GM12878 (cell line): Measurements from ENCODE around the gene CFAP99. TPM values are rescaled to one million over a fixed set of nuclear protein-coding genes. Genes with fewer than 3 reads are reported as not detected.

ENCODE experiments used
- BACH1 ChIP-seq: fragments of 450-650 bp; IDR thresholded peaks from 2 replicates; pipeline ENCODE4 v1.6.1; 2017; ENCODE audit warnings: mild to moderate bottlenecking, borderline replicate concordance
- BCL11A ChIP-seq: IDR thresholded peaks from 2 replicates; pipeline ENCODE4 v1.6.1; 2011; ENCODE audit warnings: low read depth, low read length
- BHLHE40 ChIP-seq, 2 experiments: fragments of 450-650 bp in 1 of 2; IDR thresholded peaks; 2 replicates each; pipeline ENCODE4 v1.6.1; 2011 to 2017; ENCODE audit warnings: low read depth in 2 of 2, borderline replicate concordance in 1 of 2, improper control_type of control experiment in 1 of 2, low read length in 1 of 2, mild to moderate bottlenecking in 1 of 2
- CTCF ChIP-seq, 3 experiments: IDR thresholded peaks in 2 of 3; conservative IDR thresholded peaks in 1 of 3; 2 replicates each; pipeline ENCODE4 v1.5.1; 2011; ENCODE audit warnings: low read depth in 3 of 3, low read length in 3 of 3, mild to moderate bottlenecking in 3 of 3, control low read depth in 2 of 3, moderate library complexity in 2 of 3, inconsistent platforms in 1 of 3, mixed read lengths in 1 of 3; ENCODE audit not compliant: control insufficient read depth in 2 of 3, insufficient read depth in 1 of 3; ENCODE audit errors: extremely low read depth in 1 of 3
- E2F4 ChIP-seq: IDR thresholded peaks from 2 replicates; pipeline ENCODE4 v1.6.1; 2012; ENCODE audit warnings: low read depth, low read length, improper control_type of control experiment
- GABPA ChIP-seq: IDR thresholded peaks from 2 replicates; pipeline ENCODE4 v1.6.1; 2014; ENCODE audit warnings: antibody characterized with exemption, low read depth, mild to moderate bottlenecking, inconsistent platforms
- HCFC1 ChIP-seq: fragments of 150-350 bp; IDR thresholded peaks from 2 replicates; pipeline ENCODE4 v1.6.1; 2014; ENCODE audit warnings: low read length
- IKZF1 ChIP-seq: fragments of 450-650 bp; conservative IDR thresholded peaks from 2 replicates; pipeline ENCODE4 v1.6.1; 2017; ENCODE audit warnings: antibody characterized with exemption, mild to moderate bottlenecking
- JUNB ChIP-seq: IDR thresholded peaks from 2 replicates; pipeline ENCODE4 v1.6.1; 2016; ENCODE audit warnings: antibody characterized with exemption, mild to moderate bottlenecking
- KAT2A ChIP-seq: conservative IDR thresholded peaks from 2 replicates; pipeline ENCODE4 v1.6.1; 2011; ENCODE audit warnings: low read depth, low read length; ENCODE audit not compliant: control insufficient read depth
- POLR2AphosphoS5 ChIP-seq: IDR thresholded peaks from 2 replicates; pipeline ENCODE4 v1.6.1; 2011; ENCODE audit warnings: mild to moderate bottlenecking, low read length, inconsistent platforms
- POU2F2 ChIP-seq: IDR thresholded peaks from 3 replicates; pipeline ENCODE4 v1.6.1; 2011; ENCODE audit warnings: low read depth, mild to moderate bottlenecking, low read length, borderline replicate concordance
- PRDM15 ChIP-seq: fragments of 450-650 bp; formaldehyde crosslinking; IDR thresholded peaks from 2 replicates; pipeline ENCODE4 v1.4.0; 2020; ENCODE audit warnings: mild to moderate bottlenecking, moderate library complexity
- RBBP5 ChIP-seq: fragments of 200-600 bp; sonication (generic); conservative IDR thresholded peaks from 2 replicates; pipeline ENCODE4 v1.6.1; 2016
- RELA ChIP-seq: fragments of 450-650 bp; IDR thresholded peaks from 2 replicates; pipeline ENCODE4 v1.8.0; 2014; ENCODE audit warnings: borderline replicate concordance; ENCODE audit not compliant: partially characterized antibody
- RELB ChIP-seq: fragments of 450-650 bp; IDR thresholded peaks from 2 replicates; pipeline ENCODE4 v1.6.1; 2017; ENCODE audit warnings: low read depth, mild to moderate bottlenecking, moderate library complexity
- SMAD1 ChIP-seq: fragments of 450-650 bp; IDR thresholded peaks from 2 replicates; pipeline ENCODE4 v1.6.1; 2018; ENCODE audit warnings: mild to moderate bottlenecking, low read depth; ENCODE audit not compliant: partially characterized antibody
- STAT1 ChIP-seq: fragments of 450-650 bp; conservative IDR thresholded peaks from 2 replicates; pipeline ENCODE4 v1.6.1; 2014; ENCODE audit warnings: antibody characterized with exemption, mild to moderate bottlenecking
- TARDBP ChIP-seq: IDR thresholded peaks from 2 replicates; pipeline ENCODE4 v1.6.1; 2016; ENCODE audit warnings: borderline replicate concordance
- TCF12 ChIP-seq: IDR thresholded peaks from 2 replicates; pipeline ENCODE4 v1.6.1; 2011; ENCODE audit warnings: low read depth, mild to moderate bottlenecking, low read length
- ZSCAN29 ChIP-seq: fragments of 450-650 bp; IDR thresholded peaks from 2 replicates; pipeline ENCODE4 v1.6.1; 2017; ENCODE audit warnings: mild to moderate bottlenecking, moderate library complexity
- polyA plus RNA-seq, 11 experiments: library from polyadenylated mRNA; depleted of rRNA in 4 of 11; unstranded in 6 of 11; stranded (reverse) in 5 of 11; fragments of >200 nt; fragmentation: Nextera tagmentation in 4 of 11; fragmentation: Illumina TruSeq in 1 of 11; extraction: Ambion mirVana in 4 of 11; extraction: Trizol in 1 of 11; gene quantifications; 1 replicate in 1 of 11; 2 replicates in 10 of 11; pipeline versions ENCODE4 v1.2.1 to v1.2.3, GENCODE V29; 2011 to 2016; ENCODE audit warnings: inconsistent platforms in 2 of 11, missing spikeins in 2 of 11, low read depth in 1 of 11
- total RNA-seq, 4 experiments: library from RNA; depleted of rRNA in 3 of 4; stranded (reverse); fragments of >200 nt in 3 of 4; fragmentation: Illumina TruSeq in 1 of 4; extraction: Trizol in 1 of 4; gene quantifications; 2 replicates each; pipeline versions ENCODE4 v1.2.1 to v1.2.3, GENCODE V29; 2013 to 2021

CFAP99 gene
- total and polyA plus RNA-seq, 10 of the 15 experiments (the other 5 are each of a cell fraction or from before 2014, with no cell fraction given): not detected

GRCh38 chr4:2412885-2413716, 5.7 kb upstream of the CFAP99 start (continued):
- TF ChIP-seq PRDM15 (CRISPR knock-in tag): no peak
- TF ChIP-seq BCL11A: no peak
- no peak for TF ChIP-seq SMAD1
- TF ChIP-seq BHLHE40 (IDR thresholded peaks at IDR 0.05; ENCODE audit: borderline replicate concordance in 1 of 2, low read depth in 2 of 2, low read length in 1 of 2): peak; percentile 93 to 96
- no peak for TF ChIP-seq E2F4
- peak in 2 of 3 experiments; percentile 31 to 42; a peak in 3 of 6 replicates for TF ChIP-seq CTCF (IDR thresholded peaks at IDR 0.05 in 2 of 3, conservative IDR thresholded peaks at IDR 0.05 in 1 of 3; ENCODE audit: control insufficient read depth in 2 of 3, extremely low read depth in 1 of 3, insufficient read depth in 1 of 3, low read depth in 3 of 3, low read length in 3 of 3)
- TF ChIP-seq STAT1: 0 out of 2 replicates have a peak, but pooled peaks have one; percentile 11
- peak; percentile 37; the same call in 1 of the 2 replicates for TF ChIP-seq BACH1
- no peak for TF ChIP-seq HCFC1
- TF ChIP-seq TARDBP: no peak
- TF ChIP-seq POLR2AphosphoS5: no peak
- TF ChIP-seq RBBP5: no peak
- TF ChIP-seq TCF12: 0 out of 2 replicates have a peak, but pooled peaks have one; percentile 6
- peak; percentile 5; the same call in 1 of the 2 replicates for TF ChIP-seq JUNB
- no peak for TF ChIP-seq KAT2A
- peak; percentile 95 for TF ChIP-seq IKZF1
- no peak for TF ChIP-seq RELA
- peak; percentile 72; the same call in 1 of the 3 replicates for TF ChIP-seq POU2F2
- no peak for TF ChIP-seq GABPA
- TF ChIP-seq ZSCAN29: no peak
- TF ChIP-seq RELB: peak; percentile 66; the same call in 1 of the 2 replicates
